ENCODE measurements around the gene ZFP1. TPM values are rescaled to one million over a fixed set of nuclear protein-coding genes. Genes with fewer than 3 reads are reported as not detected.

ZFP1 gene
- total and polyA plus RNA-seq, 2 of the 4 experiments (the other 2 are of a cell fraction): 3.8 to 16.0 TPM

GRCh38 chr16:75122609-75123008 lies 25.7 kb upstream of the ZFP1 start:
- no peak overlapping the region for H3K9ac ChIP-seq (ENCODE audit: low read depth, low read length)
- no peaks in the 10 kb centered on the region for H3K27me3 ChIP-seq (ENCODE audit: control insufficient read depth, insufficient read depth, low read length)
- POLR2A ChIA-PET (ENCODE audit: unreplicated experiment): no interaction called here
- no peaks in the 10 kb centered on the region for H3K9me1 ChIP-seq (ENCODE audit: insufficient read depth, low read length)
- no peak overlapping the region for H3K23ac ChIP-seq (ENCODE audit: low read depth, low read length)
- no TSS peak for BruUV-seq (replicated peaks)
- CTCF ChIA-PET: interaction anchor here (1.8 kb wide), 1 partner anchor 12 kb away, joined by 7 read pairs; no protein-coding TSS in a partner anchor
- dilution Hi-C loops (cut with HindIII; ENCODE audit: low sequenced_read_pairs, unreplicated experiment): no loop called here
- H3K4me1 ChIP-seq (ENCODE audit: control insufficient read depth, insufficient read depth, low read length): no peaks in the 10 kb centered on the region
- no peak overlapping the region for H3K4me3 ChIP-seq (ENCODE audit: insufficient read depth, low read depth, low read length)
- no peak overlapping the region for H2BK15ac ChIP-seq (ENCODE audit: low read depth, low read length)
- in situ Hi-C loops (cut with MboI; ENCODE audit: low sequenced_read_pairs): no loop called here
- H3K14ac ChIP-seq (replicated peaks; ENCODE audit: low read depth, low read length): no peak overlapping the region
- no CpG with 5 or more reads among the region's 1 CpG for WGBS, 2 experiments (ENCODE audit: extremely low coverage in 2 of 2, insufficient read length in 1 of 2)
- H4K5ac ChIP-seq (ENCODE audit: low read depth, low read length): no peak overlapping the region
- no peak overlapping the region for H3K27ac ChIP-seq (ENCODE audit: insufficient read depth, low read length)
- H2BK20ac ChIP-seq (ENCODE audit: low read depth, low read length): no peak overlapping the region
- H2AK5ac ChIP-seq (ENCODE audit: low read depth, low read length): no peak overlapping the region
- no peaks in the 10 kb centered on the region for H3K79me1 ChIP-seq (ENCODE audit: low read depth in 1 of 2, low read length in 2 of 2)
- H4K91ac ChIP-seq (ENCODE audit: insufficient read depth, low read depth, low read length): no peak overlapping the region
- DNase-seq: no peak
- H2AFZ ChIP-seq (replicated peaks; ENCODE audit: low read length, poor library complexity): no peak overlapping the region
- H3K36me3 ChIP-seq (ENCODE audit: control insufficient read depth, insufficient read depth, low read length): no peaks in the 10 kb centered on the region
- H2AK9ac ChIP-seq (replicated peaks; ENCODE audit: low read depth, low read length, poor library complexity): no peak overlapping the region
- no peak for TF ChIP-seq POLR2A (IDR thresholded peaks at IDR 0.05; ENCODE audit: low read depth, low read length)
- TF ChIP-seq BHLHE40 (IDR thresholded peaks at IDR 0.05; ENCODE audit: low read depth, low read length): no peak
- no peak for TF ChIP-seq ELK1 (IDR thresholded peaks at IDR 0.05; ENCODE audit: borderline replicate concordance, low read depth, low read length)
- TF ChIP-seq RFX5 (IDR thresholded peaks at IDR 0.05; ENCODE audit: low read depth, low read length): no peak
- TF ChIP-seq SMC3 (IDR thresholded peaks at IDR 0.05; ENCODE audit: low read depth, low read length): no peak
- TF ChIP-seq MAFK (IDR thresholded peaks at IDR 0.05; ENCODE audit: low read depth, low read length): no peak
- no peak for TF ChIP-seq FOS (IDR thresholded peaks at IDR 0.05; ENCODE audit: low read depth, low read length)
- TF ChIP-seq CTCF (conservative IDR thresholded peaks at IDR 0.05; ENCODE audit: low read depth, low read length): no peak
- no peak for TF ChIP-seq NFE2L2 (IDR thresholded peaks at IDR 0.05; ENCODE audit: low read depth, low read length)
- no peak for TF ChIP-seq MXI1 (IDR thresholded peaks at IDR 0.05; ENCODE audit: borderline replicate concordance, low read depth, low read length)
- no peak overlapping the region for H3K4ac ChIP-seq (ENCODE audit: low read depth, low read length)
- H3K56ac ChIP-seq (ENCODE audit: extremely low read depth, insufficient read depth, low read length): no peak overlapping the region
- no peak overlapping the region for H2BK5ac ChIP-seq (ENCODE audit: low read depth, low read length, poor library complexity, severe bottlenecking)
- no peak overlapping the region for H3K4me2 ChIP-seq (ENCODE audit: low read depth, low read length)
- no peak for ATAC-seq (ENCODE audit: low read depth)
- peaks cover 8% of the 10 kb centered on the region for H3K9me3 ChIP-seq (ENCODE audit: control insufficient read depth, insufficient read depth, low read length)
- no peak overlapping the region for H4K8ac ChIP-seq (ENCODE audit: low read depth in 2 of 2, low read length in 2 of 2)
- intact Hi-C loops (cut with micrococcal nuclease): no loop called here
- no peak overlapping the region for H2BK120ac ChIP-seq (ENCODE audit: low read depth, low read length)
- H3K18ac ChIP-seq (ENCODE audit: low read depth, low read length): no peak overlapping the region
- no peaks in the 10 kb centered on the region for H4K20me1 ChIP-seq (ENCODE audit: insufficient read depth, low read length)

All from IMR-90 (cell line).